ENCODE data around the gene PSMD11.

GRCh38 chr17:32517982-32518381, 73.7 kb downstream of the PSMD11 start:
- no peak for TF ChIP-seq CTCF (IDR thresholded peaks at IDR 0.05; ENCODE audit: insufficient read depth, low read depth, low read length)
- no peak for TF ChIP-seq EZH2 (IDR thresholded peaks at IDR 0.05; ENCODE audit: insufficient read depth, low read length)
